RWPE2 (cell line): Measurements from ENCODE around the gene HABP2.

Experiments used
- ATAC-seq: fragments of 200-7000 bp; cut with Tn5 transposase; 3 replicates; pipeline ENCODE4 v1.9.1; 2021; ENCODE audit warnings: low read depth
- DNase-seq: peaks from one replicate; pipeline ENCODE4 v3.0.0-alpha.2; 2020; ENCODE audit warnings: low spot score
- H3K27ac ChIP-seq: fragments of 450-650 bp; 2 replicates; pipeline ENCODE4 v1.5.1; 2017; ENCODE audit warnings: mild to moderate bottlenecking; ENCODE audit not compliant: poor library complexity, severe bottlenecking
- H3K27me3 ChIP-seq: fragments of 250-450 bp; sonication (Bioruptor Pico); 2 replicates; pipeline ENCODE4 v1.5.1; 2021; ENCODE audit warnings: mild to moderate bottlenecking, moderate library complexity; ENCODE audit not compliant: insufficient read depth, poor library complexity, severe bottlenecking
- H3K36me3 ChIP-seq: fragments of 250-450 bp; sonication (Bioruptor Pico); 2 replicates; pipeline ENCODE4 v1.5.1; 2020; ENCODE audit warnings: low read depth, mild to moderate bottlenecking, moderate library complexity
- H3K4me1 ChIP-seq: fragments of 250-450 bp; sonication (Bioruptor Pico); 2 replicates; pipeline ENCODE4 v1.5.1; 2021; ENCODE audit warnings: mild to moderate bottlenecking, moderate library complexity; ENCODE audit not compliant: insufficient read depth, poor library complexity, severe bottlenecking
- H3K4me3 ChIP-seq: fragments of 250-450 bp; sonication (Bioruptor Pico); 2 replicates; pipeline ENCODE4 v1.5.1; 2021; ENCODE audit warnings: mild to moderate bottlenecking, moderate library complexity; ENCODE audit not compliant: severe bottlenecking
- H3K9me3 ChIP-seq: fragments of 250-450 bp; sonication (Bioruptor Pico); 2 replicates; pipeline ENCODE4 v1.5.1; 2021; ENCODE audit warnings: mild to moderate bottlenecking, moderate library complexity; ENCODE audit not compliant: severe bottlenecking
- TF ChIP-seq, protein P1 (sequence below): fragments of 450-650 bp; IDR thresholded peaks from one replicate; pipeline ENCODE4 v1.5.1; 2017; ENCODE audit warnings: mild to moderate bottlenecking, moderate library complexity; ENCODE audit not compliant: poor library complexity, severe bottlenecking

HABP2 gene

GRCh38 chr10:113552701-113553100, at the start of gene HABP2:
TSS of gene HABP2 (plus strand) at chr10:113553053. CDS start at chr10:113553122, 69 bp downstream.
- Histone ChIP-seq H3K4me3 (no peak within 1 kb of the TSS), H3K27me3 (no peaks in the 10 kb centered on the region), H3K4me1 (peaks cover 20% of the 10 kb centered on the region), H3K27ac (no peak within 1 kb of the TSS), H3K36me3 (no peaks in the 10 kb centered on the region), H3K9me3 (no peaks in the 10 kb centered on the region)
- TF ChIP-seq, protein P1, sequence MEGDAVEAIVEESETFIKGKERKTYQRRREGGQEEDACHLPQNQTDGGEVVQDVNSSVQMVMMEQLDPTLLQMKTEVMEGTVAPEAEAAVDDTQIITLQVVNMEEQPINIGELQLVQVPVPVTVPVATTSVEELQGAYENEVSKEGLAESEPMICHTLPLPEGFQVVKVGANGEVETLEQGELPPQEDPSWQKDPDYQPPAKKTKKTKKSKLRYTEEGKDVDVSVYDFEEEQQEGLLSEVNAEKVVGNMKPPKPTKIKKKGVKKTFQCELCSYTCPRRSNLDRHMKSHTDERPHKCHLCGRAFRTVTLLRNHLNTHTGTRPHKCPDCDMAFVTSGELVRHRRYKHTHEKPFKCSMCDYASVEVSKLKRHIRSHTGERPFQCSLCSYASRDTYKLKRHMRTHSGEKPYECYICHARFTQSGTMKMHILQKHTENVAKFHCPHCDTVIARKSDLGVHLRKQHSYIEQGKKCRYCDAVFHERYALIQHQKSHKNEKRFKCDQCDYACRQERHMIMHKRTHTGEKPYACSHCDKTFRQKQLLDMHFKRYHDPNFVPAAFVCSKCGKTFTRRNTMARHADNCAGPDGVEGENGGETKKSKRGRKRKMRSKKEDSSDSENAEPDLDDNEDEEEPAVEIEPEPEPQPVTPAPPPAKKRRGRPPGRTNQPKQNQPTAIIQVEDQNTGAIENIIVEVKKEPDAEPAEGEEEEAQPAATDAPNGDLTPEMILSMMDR, result no peak
- no peak for DNase-seq
- ATAC-seq, result no peak

GRCh38 chr10:113503930-113504329, 48.9 kb upstream of the HABP2 start:
- Histone ChIP-seq H3K4me3 (no peak overlapping the region), H3K27ac (no peak overlapping the region), H3K36me3 (no peaks in the 10 kb centered on the region), H3K4me1 (no peaks in the 10 kb centered on the region), H3K9me3 (no peaks in the 10 kb centered on the region), H3K27me3 (no peaks in the 10 kb centered on the region)
- ATAC-seq (no peak), DNase-seq (no peak)
- TF ChIP-seq, protein P1, result no peak

DNA sequence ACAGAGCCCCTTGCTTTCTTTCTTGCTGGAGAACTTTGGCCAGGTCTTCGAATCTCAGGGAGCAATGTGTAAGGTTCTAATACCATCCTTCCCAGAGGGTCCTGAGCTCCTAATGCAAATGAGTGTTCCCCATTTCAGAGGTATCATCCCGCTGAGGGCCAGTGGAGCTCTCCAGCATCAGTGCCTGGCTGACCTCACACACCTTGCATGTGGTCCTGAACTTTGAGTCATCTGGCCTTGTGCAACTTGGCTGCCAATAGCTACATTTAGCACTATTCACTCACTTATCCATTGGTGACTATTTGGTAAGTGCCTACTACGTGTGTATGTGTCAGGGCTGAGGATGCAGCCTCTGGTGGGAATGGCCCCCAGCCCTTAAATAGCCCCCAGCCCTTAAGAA, 48.4 kb upstream of the HABP2 start:
- no peak overlapping the region for H3K27ac ChIP-seq
- ATAC-seq, result no peak
- H3K4me1 ChIP-seq, result no peaks in the 10 kb centered on the region
- DNase-seq, result no peak
- no peaks in the 10 kb centered on the region for H3K36me3 ChIP-seq
- H3K4me3 ChIP-seq, result no peak overlapping the region
- no peaks in the 10 kb centered on the region for H3K9me3 ChIP-seq
- TF ChIP-seq, protein P1, result no peak
- no peaks in the 10 kb centered on the region for H3K27me3 ChIP-seq

DNA sequence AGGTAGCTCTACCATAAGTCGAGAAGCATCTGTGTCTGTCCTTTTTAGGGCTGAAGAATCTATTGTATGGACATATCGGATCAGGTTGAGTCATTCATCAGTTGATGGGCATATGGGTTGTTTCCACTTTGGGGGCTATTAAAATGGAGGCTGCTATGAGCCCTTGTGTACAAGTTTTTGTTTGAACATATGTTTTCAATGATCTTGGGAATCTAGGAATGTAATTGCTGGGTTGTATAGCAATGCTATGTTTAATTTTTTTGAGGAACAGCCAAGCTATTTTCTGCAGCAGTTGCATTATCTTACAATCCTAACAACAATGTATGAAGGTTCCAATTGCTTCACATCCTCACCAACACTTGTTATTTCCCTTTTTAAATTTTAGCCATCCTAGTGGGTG, 46.4 kb upstream of the HABP2 start:
- DNase-seq (no peak), ATAC-seq (no peak)
- Histone ChIP-seq H3K4me1 (no peaks in the 10 kb centered on the region), H3K36me3 (no peaks in the 10 kb centered on the region), H3K27me3 (no peaks in the 10 kb centered on the region), H3K4me3 (no peak overlapping the region), H3K27ac (no peak overlapping the region), H3K9me3 (peaks cover 4% of the 10 kb centered on the region)
- TF ChIP-seq, protein P1, result no peak

GRCh38 chr10:113511419-113511818, 41.4 kb upstream of the HABP2 start:
- H3K4me1 ChIP-seq, result no peaks in the 10 kb centered on the region
- ATAC-seq (no peak), DNase-seq (no peak)
- H3K36me3 ChIP-seq, result no peaks in the 10 kb centered on the region
- peaks cover 8% of the 10 kb centered on the region for H3K9me3 ChIP-seq
- H3K27ac ChIP-seq, result no peak overlapping the region
- TF ChIP-seq, protein P1, result no peak
- no peak overlapping the region for H3K4me3 ChIP-seq
- H3K27me3 ChIP-seq, result no peaks in the 10 kb centered on the region
